WI38 (cell line): ENCODE results near the gene EMC8.

Experiments used
- H3K4me3 ChIP-seq: 2 replicates; pipeline ENCODE4 v1.5.1; 2011; ENCODE audit warnings: low read depth, mild to moderate bottlenecking, control low read depth, low read length
- TF ChIP-seq, protein P1 (sequence below): IDR thresholded peaks from 2 replicates; pipeline ENCODE4 v1.5.1; 2012; ENCODE audit warnings: low read depth, mild to moderate bottlenecking, control low read depth, low read length

EMC8 gene

DNA sequence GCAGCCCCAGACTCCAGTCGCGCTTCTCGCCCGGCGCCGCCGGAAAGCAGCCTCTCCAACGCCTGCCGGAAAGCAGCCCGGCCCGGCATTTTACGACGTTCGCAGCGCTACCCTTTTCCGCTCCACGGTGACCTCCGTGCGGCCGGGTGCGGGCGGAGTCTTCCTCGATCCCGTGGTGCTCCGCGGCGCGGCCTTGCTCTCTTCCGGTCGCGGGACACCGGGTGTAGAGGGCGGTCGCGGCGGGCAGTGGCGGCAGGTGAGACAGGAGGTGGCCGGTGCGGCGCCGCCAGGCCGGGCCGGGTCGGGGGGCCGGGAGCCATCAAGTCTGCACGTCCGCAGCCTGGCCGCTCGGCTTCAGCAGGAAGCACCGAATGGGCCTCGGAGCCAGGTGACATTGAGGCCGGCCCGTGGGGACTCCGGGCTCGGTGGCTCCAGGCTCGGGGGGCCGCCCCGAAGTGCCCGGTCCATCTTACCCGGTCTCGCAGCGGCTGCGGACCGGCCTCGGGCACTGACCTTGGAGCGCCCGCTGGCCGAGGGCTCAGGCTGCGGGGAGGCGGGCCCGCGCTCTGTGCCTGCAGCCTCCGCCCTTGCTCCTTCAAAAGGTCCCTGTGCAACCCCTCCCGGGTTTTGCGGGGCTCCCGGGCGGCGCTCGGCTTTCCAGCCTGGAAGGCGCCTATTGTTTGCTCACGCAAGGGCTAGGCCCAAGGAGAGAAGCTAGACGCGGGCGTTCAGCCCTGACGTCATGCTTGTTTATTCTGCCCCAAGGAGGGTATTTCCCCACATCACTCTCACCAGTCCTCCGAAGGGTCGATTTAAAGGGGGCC lies at the start of gene EMC8, which contains the start of gene COX4I1:
Gene EMC8, minus strand, starts transcription at position 48 of the 824 bp plus-strand sequence. CDS start 249 bp downstream, outside the sequence.
Gene COX4I1, plus strand, starts transcription at position 199 of the 824 bp plus-strand sequence. CDS start 1,511 bp downstream, outside the sequence.
- H3K4me3 ChIP-seq, result peak within 1 kb of the TSS; percentile 93
- TF ChIP-seq, protein P1, sequence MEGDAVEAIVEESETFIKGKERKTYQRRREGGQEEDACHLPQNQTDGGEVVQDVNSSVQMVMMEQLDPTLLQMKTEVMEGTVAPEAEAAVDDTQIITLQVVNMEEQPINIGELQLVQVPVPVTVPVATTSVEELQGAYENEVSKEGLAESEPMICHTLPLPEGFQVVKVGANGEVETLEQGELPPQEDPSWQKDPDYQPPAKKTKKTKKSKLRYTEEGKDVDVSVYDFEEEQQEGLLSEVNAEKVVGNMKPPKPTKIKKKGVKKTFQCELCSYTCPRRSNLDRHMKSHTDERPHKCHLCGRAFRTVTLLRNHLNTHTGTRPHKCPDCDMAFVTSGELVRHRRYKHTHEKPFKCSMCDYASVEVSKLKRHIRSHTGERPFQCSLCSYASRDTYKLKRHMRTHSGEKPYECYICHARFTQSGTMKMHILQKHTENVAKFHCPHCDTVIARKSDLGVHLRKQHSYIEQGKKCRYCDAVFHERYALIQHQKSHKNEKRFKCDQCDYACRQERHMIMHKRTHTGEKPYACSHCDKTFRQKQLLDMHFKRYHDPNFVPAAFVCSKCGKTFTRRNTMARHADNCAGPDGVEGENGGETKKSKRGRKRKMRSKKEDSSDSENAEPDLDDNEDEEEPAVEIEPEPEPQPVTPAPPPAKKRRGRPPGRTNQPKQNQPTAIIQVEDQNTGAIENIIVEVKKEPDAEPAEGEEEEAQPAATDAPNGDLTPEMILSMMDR, result no peak

DNA sequence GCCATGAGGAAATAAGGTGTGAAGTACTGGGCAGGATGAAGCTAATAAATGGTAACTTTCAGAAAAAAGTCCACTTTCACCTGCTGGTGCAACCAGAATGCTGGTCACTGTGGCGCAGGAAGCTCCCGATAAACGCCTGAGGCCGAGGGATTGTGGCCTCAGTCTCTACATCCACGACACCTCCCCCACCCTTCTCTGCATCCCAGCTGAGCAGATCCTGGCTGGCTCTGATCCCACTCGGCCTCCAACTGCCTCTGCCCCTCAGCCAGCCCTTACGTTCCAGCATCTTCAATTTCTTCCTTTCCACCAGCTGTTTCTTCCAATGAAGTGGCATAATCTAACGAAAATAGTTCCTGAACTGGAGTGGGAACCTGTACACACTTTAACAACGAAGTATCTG lies 49.6 kb upstream of the EMC8 start:
- TF ChIP-seq, protein P1, result no peak
- no peak overlapping the region for H3K4me3 ChIP-seq

- H3K4me3 ChIP-seq, result no peak overlapping the region
- TF ChIP-seq, protein P1, result no peak
Observed at GRCh38 chr16:85847681-85848601, 48.6 kb upstream of the EMC8 start.

DNA sequence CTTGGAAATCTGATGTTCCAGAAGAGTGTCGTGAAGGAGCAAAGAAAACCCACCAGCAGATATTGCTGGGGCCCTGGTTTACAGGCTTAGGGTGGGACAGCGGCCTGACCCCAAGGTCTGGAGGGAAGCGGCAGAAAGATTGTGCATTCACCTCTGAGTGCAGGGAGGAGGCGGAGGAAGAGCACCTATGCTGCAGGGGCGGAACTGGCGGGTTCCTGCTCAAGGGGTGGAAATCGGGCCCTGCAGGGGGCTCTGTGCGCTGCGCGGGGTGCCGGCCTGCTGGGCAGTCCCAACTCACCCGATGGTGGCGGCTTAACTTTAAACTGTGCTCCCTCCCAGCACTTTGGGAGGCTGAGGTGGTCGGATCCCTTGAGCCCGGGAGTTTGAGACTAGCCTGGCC lies 47.7 kb upstream of the EMC8 start:
- TF ChIP-seq, protein P1, result no peak
- H3K4me3 ChIP-seq, result no peak overlapping the region

DNA sequence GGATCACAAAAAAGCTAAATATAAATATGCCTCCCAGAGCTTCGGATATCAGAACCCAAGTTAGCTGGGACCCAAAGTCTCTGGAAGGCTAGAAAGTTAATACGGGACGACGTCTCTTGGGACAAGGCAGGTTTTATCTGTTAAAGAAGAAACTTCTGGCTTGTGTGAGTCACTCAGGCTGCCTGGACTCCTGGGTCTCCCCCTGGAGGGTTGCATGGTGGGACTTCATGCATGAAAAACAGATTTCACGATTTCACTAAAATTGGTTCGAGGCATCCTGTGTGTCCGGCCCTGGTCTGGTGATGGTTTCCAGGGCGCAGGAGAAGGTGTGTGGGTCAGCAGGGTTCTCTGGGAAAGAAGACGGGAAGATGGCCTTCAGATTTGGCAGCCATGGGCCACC lies 47.1 kb upstream of the EMC8 start:
- TF ChIP-seq, protein P1, result no peak
- H3K4me3 ChIP-seq, result no peak overlapping the region

DNA sequence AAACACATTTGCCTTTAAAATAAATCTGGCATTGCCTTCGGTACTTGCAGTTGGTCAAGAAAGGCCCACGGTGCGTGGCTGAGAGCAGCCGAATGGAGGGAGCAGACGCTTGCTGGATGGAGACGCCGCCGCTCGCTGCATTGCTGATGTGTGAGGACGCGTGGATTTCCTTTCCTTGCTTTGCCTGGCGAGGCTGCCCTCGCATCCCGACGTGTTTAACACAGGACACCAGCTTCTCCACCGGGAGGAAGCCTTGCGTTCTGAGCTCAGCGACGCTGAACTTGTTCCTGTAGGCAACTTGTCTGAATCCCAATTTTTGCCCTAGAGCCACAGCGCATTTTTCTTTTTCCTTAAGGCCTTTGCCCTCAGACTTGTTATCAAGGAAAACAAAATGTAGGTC lies 45.9 kb upstream of the EMC8 start:
- TF ChIP-seq, protein P1, result no peak

More for the DNA sequence above, 45.9 kb upstream of the EMC8 start:
- no peak overlapping the region for H3K4me3 ChIP-seq
